HEK293 (cell line): Measurements from ENCODE around the gene TTC34.

Source experiments
- CTCF ChIA-PET: fragments of 350-600 bp; formaldehyde crosslinking; extraction: SDS; loops from one replicate; lab custom pipeline; 2021; ENCODE audit warnings: antibody characterized with exemption; lab: Yijun Ruan, JAX
- POLR2A ChIA-PET: fragments of 300-600 bp; formaldehyde crosslinking; extraction: SDS; loops from one replicate; lab custom pipeline; 2020; ENCODE audit warnings: antibody characterized with exemption, inconsistent platforms; lab: Yijun Ruan, JAX
- H3K27ac ChIP-seq: fragments of 200-500 bp; sonication (Bioruptor generic); 2 replicates; pipeline ENCODE4 v1.5.1; 2014; ENCODE audit warnings: low read depth, low read length, control low read depth, inconsistent platforms; ENCODE audit errors: extremely low read depth
- H3K36me3 ChIP-seq, 2 experiments: fragments of 200-500 bp in 1 of 2; sonication (Bioruptor generic) in 1 of 2; 1 replicate in 1 of 2; 2 replicates in 1 of 2; pipeline ENCODE4 v1.5.1; 2014 to 2017; ENCODE audit warnings: inconsistent platforms in 2 of 2, low read length in 2 of 2; ENCODE audit not compliant: control insufficient read depth in 2 of 2, insufficient read depth in 1 of 2
- H3K4me1 ChIP-seq: fragments of 200-500 bp; sonication (Bioruptor generic); 2 replicates; pipeline ENCODE4 v1.5.1; 2014; ENCODE audit warnings: mild to moderate bottlenecking, low read length, inconsistent platforms; ENCODE audit not compliant: control insufficient read depth, insufficient read depth
- H3K4me3 ChIP-seq: 2 replicates; pipeline ENCODE4 v1.5.1; 2011; ENCODE audit warnings: low read depth, mild to moderate bottlenecking, control low read depth, low read length, moderate library complexity
- H3K9me3 ChIP-seq: fragments of 200-500 bp; sonication (Bioruptor generic); 2 replicates; pipeline ENCODE4 v1.5.1; 2014; ENCODE audit warnings: low read depth, low read length, inconsistent platforms; ENCODE audit not compliant: control insufficient read depth, insufficient read depth
- AEBP2 ChIP-seq: fragments of 450-650 bp; formaldehyde crosslinking; IDR thresholded peaks from 2 replicates; pipeline ENCODE4 v1.5.1; 2016; ENCODE audit warnings: missing biosample characterization, missing genetic modification characterization, borderline replicate concordance
- CTCF ChIP-seq: fragments of 450-650 bp; formaldehyde crosslinking; IDR thresholded peaks from 2 replicates; pipeline ENCODE4 v1.5.1; 2016; ENCODE audit warnings: missing biosample characterization, missing genetic modification characterization
- EGR2 ChIP-seq: fragments of 450-650 bp; formaldehyde crosslinking; IDR thresholded peaks from 2 replicates; pipeline ENCODE4 v1.5.1; 2016; ENCODE audit warnings: low read depth, missing biosample characterization, missing genetic modification characterization
- GLI2 ChIP-seq: fragments of 450-650 bp; formaldehyde crosslinking; IDR thresholded peaks from 2 replicates; pipeline ENCODE4; 2017; ENCODE audit warnings: missing biosample characterization, missing genetic modification characterization, low read depth, borderline replicate concordance
- GLIS1 ChIP-seq: fragments of 450-650 bp; formaldehyde crosslinking; IDR thresholded peaks from 2 replicates; pipeline ENCODE4 v1.5.1; 2016; ENCODE audit warnings: missing biosample characterization, missing genetic modification characterization
- GLIS2 ChIP-seq: fragments of 450-650 bp; formaldehyde crosslinking; IDR thresholded peaks from 2 replicates; pipeline ENCODE4 v1.5.1; 2016; ENCODE audit warnings: missing biosample characterization, missing genetic modification characterization
- INSM2 ChIP-seq: fragments of 450-650 bp; formaldehyde crosslinking; IDR thresholded peaks from 2 replicates; pipeline ENCODE4 v1.5.1; 2016; ENCODE audit warnings: missing biosample characterization, missing genetic modification characterization
- KLF1 ChIP-seq: fragments of 450-650 bp; formaldehyde crosslinking; IDR thresholded peaks from 2 replicates; pipeline ENCODE4 v1.5.1; 2016; ENCODE audit warnings: missing biosample characterization, missing genetic modification characterization
- KLF17 ChIP-seq: fragments of 450-650 bp; formaldehyde crosslinking; IDR thresholded peaks from 2 replicates; pipeline ENCODE4 v1.5.1; 2016; ENCODE audit warnings: missing biosample characterization, missing genetic modification characterization
- PATZ1 ChIP-seq: fragments of 450-650 bp; formaldehyde crosslinking; IDR thresholded peaks from 2 replicates; pipeline ENCODE4 v1.5.1; 2016; ENCODE audit warnings: missing biosample characterization, missing genetic modification characterization
- ZBTB48 ChIP-seq: fragments of 450-650 bp; formaldehyde crosslinking; IDR thresholded peaks from 2 replicates; pipeline ENCODE4 v1.5.1; 2016; ENCODE audit warnings: missing biosample characterization, missing genetic modification characterization
- ZFHX2 ChIP-seq: fragments of 450-650 bp; formaldehyde crosslinking; conservative IDR thresholded peaks from 2 replicates; pipeline ENCODE4 v1.5.1; 2016; ENCODE audit warnings: missing biosample characterization, missing genetic modification characterization
- ZNF121 ChIP-seq: fragments of 450-650 bp; formaldehyde crosslinking; IDR thresholded peaks from 2 replicates; pipeline ENCODE4 v1.5.1; 2016; ENCODE audit warnings: missing biosample characterization, missing genetic modification characterization
- ZNF133 ChIP-seq: fragments of 450-650 bp; formaldehyde crosslinking; IDR thresholded peaks from 2 replicates; pipeline ENCODE4 v1.5.1; 2016; ENCODE audit warnings: missing biosample characterization, missing genetic modification characterization
- ZNF138 ChIP-seq: fragments of 450-650 bp; formaldehyde crosslinking; IDR thresholded peaks from 2 replicates; pipeline ENCODE4 v1.5.1; 2016; ENCODE audit warnings: missing biosample characterization, missing genetic modification characterization, borderline replicate concordance
- ZNF155 ChIP-seq: fragments of 450-650 bp; formaldehyde crosslinking; IDR thresholded peaks from 2 replicates; pipeline ENCODE4 v1.5.1; 2016; ENCODE audit warnings: missing biosample characterization, missing genetic modification characterization
- ZNF169 ChIP-seq: fragments of 450-650 bp; formaldehyde crosslinking; IDR thresholded peaks from 2 replicates; pipeline ENCODE4 v1.5.1; 2016; ENCODE audit warnings: missing biosample characterization, missing genetic modification characterization
- ZNF302 ChIP-seq: fragments of 450-650 bp; formaldehyde crosslinking; IDR thresholded peaks from 2 replicates; pipeline ENCODE4 v1.5.1; 2016; ENCODE audit warnings: missing biosample characterization, missing genetic modification characterization, low read depth
- ZNF341 ChIP-seq: fragments of 450-650 bp; formaldehyde crosslinking; IDR thresholded peaks from 2 replicates; pipeline ENCODE4; 2016; ENCODE audit warnings: low read depth, missing biosample characterization, missing genetic modification characterization
- ZNF404 ChIP-seq: fragments of 450-650 bp; formaldehyde crosslinking; IDR thresholded peaks from 2 replicates; pipeline ENCODE4 v1.5.1; 2017; ENCODE audit warnings: missing biosample characterization, missing genetic modification characterization
- ZNF423 ChIP-seq: fragments of 450-650 bp; formaldehyde crosslinking; IDR thresholded peaks from 2 replicates; pipeline ENCODE4 v1.5.1; 2016; ENCODE audit warnings: missing biosample characterization, missing genetic modification characterization
- ZNF624 ChIP-seq: fragments of 450-650 bp; formaldehyde crosslinking; IDR thresholded peaks from 2 replicates; pipeline ENCODE4 v1.5.1; 2017; ENCODE audit warnings: missing biosample characterization, missing genetic modification characterization
- ZNF654 ChIP-seq: fragments of 450-650 bp; formaldehyde crosslinking; IDR thresholded peaks from 2 replicates; pipeline ENCODE4 v1.5.1; 2016; ENCODE audit warnings: low read depth, missing biosample characterization, missing genetic modification characterization
- ZNF707 ChIP-seq: fragments of 450-650 bp; formaldehyde crosslinking; IDR thresholded peaks from 2 replicates; pipeline ENCODE4 v1.5.1; 2016; ENCODE audit warnings: missing biosample characterization, missing genetic modification characterization
- ZNF777 ChIP-seq: fragments of 450-650 bp; formaldehyde crosslinking; IDR thresholded peaks from 2 replicates; pipeline ENCODE4 v1.5.1; 2017; ENCODE audit warnings: missing biosample characterization, missing genetic modification characterization, borderline replicate concordance
- ZNF792 ChIP-seq: fragments of 450-650 bp; formaldehyde crosslinking; IDR thresholded peaks from 2 replicates; pipeline ENCODE4 v1.5.1; 2016; ENCODE audit warnings: missing biosample characterization, missing genetic modification characterization
- ZSCAN5A ChIP-seq: fragments of 450-650 bp; formaldehyde crosslinking; IDR thresholded peaks from 2 replicates; pipeline ENCODE4 v1.5.1; 2016; ENCODE audit warnings: missing biosample characterization, missing genetic modification characterization

The TTC34 gene

GRCh38 chr1:2801535-2802291 is at the start of gene TTC34:
TTC34 (minus strand) TSS chr1:2801693; CDS start chr1:2800827, 866 bp downstream.
- H3K9me3 ChIP-seq, result no peaks in the 10 kb centered on the region
- no peak within 1 kb of the TSS for H3K4me3 ChIP-seq
- ChIA-PET CTCF (interaction anchor here (0.7 to 1.1 kb wide), 2 partner anchors 11 to 23 kb away, joined by 3 read pairs; no protein-coding TSS in a partner anchor), POLR2A (no interaction called here)
- no peak within 1 kb of the TSS for H3K27ac ChIP-seq
- no peaks in the 10 kb centered on the region for H3K36me3 ChIP-seq
- TF ChIP-seq PATZ1 (peak; percentile 59; the same call in 1 of the 2 replicates), ZNF624 (no peak), ZNF302 (tag by site-specific recombination) (no peak), ZNF792 (no peak), ZNF423 (tag by site-specific recombination) (peak; percentile 53; the same call in 1 of the 2 replicates), GLIS1 (tag by site-specific recombination) (peak; percentile 58), AEBP2 (tag by site-specific recombination) (no peak), KLF1 (peak; percentile 62), ZNF777 (no peak), CTCF (tag by site-specific recombination) (peak; percentile 35; the same call in 1 of the 2 replicates), GLIS2 (tag by site-specific recombination) (peak; percentile 26; the same call in 1 of the 2 replicates), ZBTB48 (tag by site-specific recombination) (no peak), ZNF138 (tag by site-specific recombination) (no peak), ZSCAN5A (tag by site-specific recombination) (no peak), INSM2 (tag by site-specific recombination) (no peak), ZNF707 (tag by site-specific recombination) (no peak), KLF17 (tag by site-specific recombination) (peak; percentile 59; the same call in 1 of the 2 replicates), ZNF133 (no peak), ZNF404 (no peak), ZNF121 (tag by site-specific recombination) (no peak), ZNF169 (tag by site-specific recombination) (no peak), ZNF654 (peak; percentile 58), ZFHX2 (peak; percentile 79), ZNF155 (tag by site-specific recombination) (no peak), GLI2 (tag by site-specific recombination) (no peak), ZNF341 (peak; percentile 27; the same call in 1 of the 2 replicates), EGR2 (tag by site-specific recombination) (peak; percentile 59)
- no peaks in the 10 kb centered on the region for H3K4me1 ChIP-seq
